Epithelial cell of proximal tubule (primary cell): ENCODE data around the gene TMEM170B. TPM values are rescaled to one million over a fixed set of nuclear protein-coding genes. Genes with fewer than 3 reads are reported as not detected.

Experiments used
- DNase-seq: peaks from one replicate; pipeline ENCODE4 v3.0.0-alpha.2; 2011; ENCODE audit warnings: low read depth
- H3K4me3 ChIP-seq: 2 replicates; pipeline ENCODE4 v1.5.1; 2011; ENCODE audit warnings: low read depth, mild to moderate bottlenecking, low read length
- total RNA-seq: library from RNA; depleted of rRNA; stranded (reverse); fragments of >200 nt; gene quantifications from 2 replicates; pipeline ENCODE4 v1.2.3, GENCODE V29; 2015
- TF ChIP-seq, protein P1 (sequence below): conservative IDR thresholded peaks from 2 replicates; pipeline ENCODE4 v1.5.1; 2012; ENCODE audit warnings: low read depth, mild to moderate bottlenecking, low read length

TMEM170B gene
- total RNA-seq, 1 donor from 2014 or later, result 0.92 TPM

DNA sequence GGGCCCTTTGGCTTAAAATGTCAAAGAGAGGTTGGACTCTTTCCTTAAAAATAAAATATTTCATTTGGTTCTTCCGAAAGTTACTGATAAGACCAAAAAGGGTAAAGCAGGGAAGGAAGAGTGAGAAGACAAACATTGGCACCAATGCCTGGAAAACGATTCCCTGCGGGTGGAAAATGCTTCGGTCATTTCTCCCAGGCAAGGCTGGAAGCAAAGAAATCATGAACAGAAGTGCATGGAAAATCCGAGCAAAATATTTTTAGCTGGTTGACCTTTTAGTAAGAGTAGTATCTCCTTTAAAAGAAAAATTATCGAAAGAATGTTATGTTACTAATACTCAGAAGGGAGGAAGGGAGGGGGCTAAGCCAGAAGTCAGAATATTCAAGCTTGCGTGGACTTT, 62.7 kb downstream of the TMEM170B start:
- TF ChIP-seq, protein P1, sequence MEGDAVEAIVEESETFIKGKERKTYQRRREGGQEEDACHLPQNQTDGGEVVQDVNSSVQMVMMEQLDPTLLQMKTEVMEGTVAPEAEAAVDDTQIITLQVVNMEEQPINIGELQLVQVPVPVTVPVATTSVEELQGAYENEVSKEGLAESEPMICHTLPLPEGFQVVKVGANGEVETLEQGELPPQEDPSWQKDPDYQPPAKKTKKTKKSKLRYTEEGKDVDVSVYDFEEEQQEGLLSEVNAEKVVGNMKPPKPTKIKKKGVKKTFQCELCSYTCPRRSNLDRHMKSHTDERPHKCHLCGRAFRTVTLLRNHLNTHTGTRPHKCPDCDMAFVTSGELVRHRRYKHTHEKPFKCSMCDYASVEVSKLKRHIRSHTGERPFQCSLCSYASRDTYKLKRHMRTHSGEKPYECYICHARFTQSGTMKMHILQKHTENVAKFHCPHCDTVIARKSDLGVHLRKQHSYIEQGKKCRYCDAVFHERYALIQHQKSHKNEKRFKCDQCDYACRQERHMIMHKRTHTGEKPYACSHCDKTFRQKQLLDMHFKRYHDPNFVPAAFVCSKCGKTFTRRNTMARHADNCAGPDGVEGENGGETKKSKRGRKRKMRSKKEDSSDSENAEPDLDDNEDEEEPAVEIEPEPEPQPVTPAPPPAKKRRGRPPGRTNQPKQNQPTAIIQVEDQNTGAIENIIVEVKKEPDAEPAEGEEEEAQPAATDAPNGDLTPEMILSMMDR, result no peak
- no peak overlapping the region for H3K4me3 ChIP-seq
- DNase-seq, result no peak

DNA sequence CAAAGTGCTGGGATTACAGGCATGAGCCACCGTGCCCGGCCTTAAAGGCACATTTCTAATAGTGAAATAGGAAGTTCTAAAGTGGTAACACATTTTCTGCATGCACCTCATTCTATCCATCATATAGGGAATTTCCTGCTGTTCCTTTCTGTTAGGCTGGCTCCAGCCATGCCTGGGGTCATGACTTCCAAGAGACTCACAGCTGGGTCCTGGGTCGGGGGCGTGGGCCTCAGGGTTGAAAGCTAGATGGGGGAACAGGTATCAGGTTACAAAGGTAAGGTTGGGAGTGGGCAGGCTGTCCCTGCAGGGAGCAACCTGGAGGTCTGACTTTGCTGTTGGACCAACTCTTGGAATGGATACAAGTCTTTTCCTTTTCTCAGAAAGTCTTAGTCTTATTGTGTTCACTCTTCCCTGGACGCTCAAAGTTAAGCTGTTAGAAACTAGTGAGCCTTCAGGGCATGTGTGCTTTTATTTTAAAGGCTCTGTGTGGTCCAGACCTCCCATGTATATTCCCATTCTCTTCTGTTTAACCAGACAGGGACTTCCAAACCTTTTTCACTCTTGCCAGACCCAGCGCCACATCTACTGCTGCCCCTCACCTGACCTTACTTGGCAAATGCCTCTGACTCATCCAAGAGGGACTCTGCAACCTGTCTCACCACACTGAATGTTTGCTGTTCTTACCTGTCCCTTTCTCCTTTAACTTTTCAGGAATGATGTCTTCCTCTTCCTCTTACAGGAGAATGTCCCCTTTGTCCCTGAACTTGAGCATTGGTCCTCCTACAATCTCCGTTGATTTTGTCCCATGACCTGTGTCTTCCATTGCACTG, 64.4 kb downstream of the TMEM170B start:
- TF ChIP-seq, protein P1, result no peak
- no peak for DNase-seq
- H3K4me3 ChIP-seq, result no peak overlapping the region

DNA sequence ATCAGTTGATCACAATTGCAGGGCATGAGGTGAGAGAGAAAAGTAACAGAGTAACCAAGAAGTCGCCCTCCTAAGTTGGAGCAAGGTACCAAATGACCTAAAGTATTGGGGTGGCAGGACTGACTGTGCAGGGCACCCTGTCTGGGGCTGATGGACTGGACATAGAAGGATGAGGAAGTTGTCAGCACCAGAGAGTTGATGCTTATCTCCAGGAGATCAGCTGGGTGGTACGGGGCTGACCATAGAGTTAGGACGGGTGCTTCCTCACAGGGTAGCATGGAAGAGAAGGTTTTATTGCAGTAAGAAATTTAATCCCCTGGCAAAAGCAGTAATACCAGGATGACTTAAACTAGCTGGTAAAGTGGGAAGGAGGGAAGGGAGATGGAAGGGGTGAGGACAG, 66.7 kb downstream of the TMEM170B start:
- no peak for DNase-seq
- H3K4me3 ChIP-seq, result no peak overlapping the region
- TF ChIP-seq, protein P1, result no peak

DNA sequence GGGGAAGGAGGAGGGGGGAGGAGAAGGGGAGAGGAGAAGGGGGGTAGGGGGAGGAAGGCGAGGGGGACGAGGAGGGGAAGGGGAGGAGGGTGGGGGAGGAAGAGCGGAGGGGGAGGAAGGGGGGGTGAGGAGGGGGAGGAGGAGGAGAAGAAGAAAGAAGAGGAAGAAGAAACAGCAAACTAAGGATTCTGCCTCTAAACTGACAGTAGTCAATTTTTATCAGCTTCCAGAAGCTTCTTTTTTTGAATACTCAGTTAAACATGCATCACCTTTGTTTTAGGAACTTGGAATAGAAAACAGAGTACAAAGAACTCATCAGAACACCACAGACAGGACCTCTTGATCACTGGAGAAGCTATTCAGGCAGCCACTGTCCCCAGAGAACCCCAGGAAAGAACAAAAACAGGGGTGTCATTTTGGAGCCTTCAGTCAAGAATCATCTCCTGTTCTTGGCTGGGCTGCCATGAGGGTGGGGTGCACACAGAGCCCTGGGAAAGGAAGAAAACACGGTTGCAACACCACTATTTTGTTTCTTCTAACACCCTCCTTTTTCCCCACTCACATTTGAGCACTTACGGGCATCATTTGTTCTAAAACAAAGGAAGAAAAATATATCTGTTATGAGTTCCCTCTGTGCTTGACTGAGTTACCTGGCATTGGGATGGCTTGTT, 67.4 kb downstream of the TMEM170B start:
- no peak overlapping the region for H3K4me3 ChIP-seq
- TF ChIP-seq, protein P1, result no peak
- no peak for DNase-seq

DNA sequence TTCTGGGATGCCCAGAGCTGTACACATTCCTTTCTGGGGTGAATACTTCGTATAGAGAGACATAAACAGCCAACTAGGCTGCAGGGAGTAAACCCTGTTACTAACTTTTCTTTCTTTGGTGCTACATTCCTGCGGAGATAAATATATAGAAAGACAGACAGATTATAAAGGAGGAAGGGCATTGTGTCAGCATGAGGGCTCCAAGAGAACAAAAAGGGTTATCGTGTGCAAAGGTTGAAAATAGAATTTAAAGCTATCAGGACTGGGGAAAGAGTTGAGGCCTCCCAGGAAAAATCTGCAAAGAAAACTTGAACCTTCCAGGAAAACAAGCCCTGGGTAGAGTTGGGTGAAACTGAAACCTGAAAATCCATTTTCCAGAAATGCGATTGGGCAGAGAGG, 68.0 kb downstream of the TMEM170B start:
- H3K4me3 ChIP-seq, result no peak overlapping the region
- TF ChIP-seq, protein P1, result no peak
- DNase-seq, result no peak

DNA sequence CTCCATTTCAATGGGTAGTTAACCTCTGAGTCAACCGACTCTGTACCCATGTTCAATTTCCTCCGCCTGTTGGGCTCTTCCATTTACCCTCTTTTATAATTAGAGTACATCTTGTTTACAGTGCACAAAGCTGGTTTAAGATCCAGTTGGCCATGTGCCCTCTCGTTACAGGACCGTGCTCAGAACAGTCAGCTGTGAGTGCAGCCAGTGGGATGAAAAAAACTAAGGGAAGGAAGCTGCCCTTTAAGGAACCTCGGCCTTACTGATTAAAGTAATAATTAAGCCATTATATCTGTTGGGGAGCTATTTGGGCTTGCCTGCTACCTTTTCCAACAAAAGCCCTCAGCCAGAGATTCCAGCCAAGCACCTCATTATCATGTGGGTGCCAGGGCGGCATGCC, 68.8 kb downstream of the TMEM170B start:
- no peak for DNase-seq
- peak overlapping the region; percentile 1 for H3K4me3 ChIP-seq
- TF ChIP-seq, protein P1, result no peak
